GM12878 (cell line): Measurements from ENCODE around the gene MEP1A.

Source experiments
- CBX5 ChIP-seq: sonication (generic); IDR thresholded peaks from 2 replicates; pipeline ENCODE4 v1.6.1; 2016; ENCODE audit warnings: low read depth, moderate library complexity, mild to moderate bottlenecking, inconsistent platforms
- CHD4 ChIP-seq: fragments of 200-600 bp; sonication (generic); IDR thresholded peaks from 2 replicates; pipeline ENCODE4 v1.6.1; 2016; ENCODE audit warnings: mild to moderate bottlenecking
- CTCF ChIP-seq, 3 experiments: IDR thresholded peaks in 2 of 3; conservative IDR thresholded peaks in 1 of 3; 2 replicates each; pipeline ENCODE4 v1.5.1; 2011; ENCODE audit warnings: low read depth in 3 of 3, low read length in 3 of 3, mild to moderate bottlenecking in 3 of 3, control low read depth in 2 of 3, moderate library complexity in 2 of 3, inconsistent platforms in 1 of 3, mixed read lengths in 1 of 3; ENCODE audit not compliant: control insufficient read depth in 2 of 3, insufficient read depth in 1 of 3; ENCODE audit errors: extremely low read depth in 1 of 3
- EZH2 ChIP-seq: IDR thresholded peaks from 2 replicates; pipeline ENCODE4 v1.6.1; 2012; ENCODE audit warnings: low read depth, mild to moderate bottlenecking, control low read depth, inconsistent platforms, low read length, borderline replicate concordance; ENCODE audit not compliant: control insufficient read depth
- GABPA ChIP-seq: IDR thresholded peaks from 2 replicates; pipeline ENCODE4 v1.6.1; 2014; ENCODE audit warnings: antibody characterized with exemption, low read depth, mild to moderate bottlenecking, inconsistent platforms
- NR2C2 ChIP-seq: IDR thresholded peaks from 2 replicates; pipeline ENCODE4 v1.6.1; 2011; ENCODE audit warnings: borderline replicate concordance, low read depth; ENCODE audit not compliant: control insufficient read depth, insufficient read length
- POU2F2 ChIP-seq: IDR thresholded peaks from 3 replicates; pipeline ENCODE4 v1.6.1; 2011; ENCODE audit warnings: low read depth, mild to moderate bottlenecking, low read length, borderline replicate concordance
- PRDM15 ChIP-seq: fragments of 450-650 bp; formaldehyde crosslinking; IDR thresholded peaks from 2 replicates; pipeline ENCODE4 v1.4.0; 2020; ENCODE audit warnings: mild to moderate bottlenecking, moderate library complexity
- SIN3A ChIP-seq: IDR thresholded peaks from 2 replicates; pipeline ENCODE4 v1.6.1; 2012; ENCODE audit warnings: low read depth, low read length, improper control_type of control experiment
- SMARCA5 ChIP-seq: fragments of 450-650 bp; IDR thresholded peaks from 2 replicates; pipeline ENCODE4 v1.6.1; 2017; ENCODE audit warnings: mild to moderate bottlenecking
- SMC3 ChIP-seq: IDR thresholded peaks from 2 replicates; pipeline ENCODE4 v1.6.1; 2011; ENCODE audit warnings: low read length, improper control_type of control experiment, borderline replicate concordance
- USF1 ChIP-seq: IDR thresholded peaks from 2 replicates; pipeline ENCODE4 v1.6.1; 2011; ENCODE audit warnings: borderline replicate concordance, low read depth, mild to moderate bottlenecking, moderate library complexity, mixed read lengths, low read length; ENCODE audit not compliant: insufficient read depth; ENCODE audit errors: extremely low read length
- USF2 ChIP-seq: IDR thresholded peaks from 2 replicates; pipeline ENCODE4 v1.6.1; 2011; ENCODE audit warnings: low read depth, low read length, improper control_type of control experiment, borderline replicate concordance

- TF ChIP-seq EZH2: no peak
- no peak for TF ChIP-seq CTCF (IDR thresholded peaks at IDR 0.05 in 2 of 3, conservative IDR thresholded peaks at IDR 0.05 in 1 of 3; ENCODE audit: control insufficient read depth in 2 of 3, extremely low read depth in 1 of 3, insufficient read depth in 1 of 3, low read depth in 3 of 3, low read length in 3 of 3)
- no peak for TF ChIP-seq PRDM15
- TF ChIP-seq USF1: no peak
- no peak for TF ChIP-seq SMC3
- TF ChIP-seq CHD4: no peak
- no peak for TF ChIP-seq POU2F2
- no peak for TF ChIP-seq GABPA
- TF ChIP-seq NR2C2: no peak
- TF ChIP-seq SMARCA5: no peak
- TF ChIP-seq USF2: no peak
- no peak for TF ChIP-seq SIN3A
- no peak for TF ChIP-seq CBX5
Observed at GRCh38 chr6:46777476-46778346, 15.5 kb upstream of the MEP1A start.
